ENCODE measurements around the gene SMARCA2.

SMARCA2 gene

GRCh38 chr9:2083479-2083878 lies 68.3 kb downstream of the SMARCA2 start:
- in situ Hi-C loops (cut with MboI; ENCODE audit: low sequenced_read_pairs, unreplicated experiment): loop anchor here (25.0 kb wide), 1 partner anchor 371 kb away; no protein-coding TSS in a partner anchor
- no peak for DNase-seq (ENCODE audit: low spot score)
- TF ChIP-seq CTCF (IDR thresholded peaks at IDR 0.05; ENCODE audit: borderline replicate concordance, control extremely low read depth, extremely low read depth, insufficient read depth, missing control alignments): no peak

GRCh38 chr9:2085716-2086115 lies 70.6 kb downstream of the SMARCA2 start:
- no peak for DNase-seq (ENCODE audit: low spot score)
- TF ChIP-seq CTCF (IDR thresholded peaks at IDR 0.05; ENCODE audit: borderline replicate concordance, control extremely low read depth, extremely low read depth, insufficient read depth, missing control alignments): no peak
- in situ Hi-C loops (cut with MboI; ENCODE audit: low sequenced_read_pairs, unreplicated experiment): loop anchor here (25.0 kb wide), 1 partner anchor 373 kb away; no protein-coding TSS in a partner anchor

- no peak for DNase-seq (ENCODE audit: low spot score)
- in situ Hi-C loops (cut with MboI; ENCODE audit: low sequenced_read_pairs, unreplicated experiment): loop anchor here (25.0 kb wide), 1 partner anchor 374 kb away; no protein-coding TSS in a partner anchor
- TF ChIP-seq CTCF (IDR thresholded peaks at IDR 0.05; ENCODE audit: borderline replicate concordance, control extremely low read depth, extremely low read depth, insufficient read depth, missing control alignments): no peak
Observed at GRCh38 chr9:2086116-2086515, 71.0 kb downstream of the SMARCA2 start.

GRCh38 chr9:2086971-2087370 lies 71.8 kb downstream of the SMARCA2 start:
- TF ChIP-seq CTCF (IDR thresholded peaks at IDR 0.05; ENCODE audit: borderline replicate concordance, control extremely low read depth, extremely low read depth, insufficient read depth, missing control alignments): no peak
- in situ Hi-C loops (cut with MboI; ENCODE audit: low sequenced_read_pairs, unreplicated experiment): loop anchor here (25.0 kb wide), 1 partner anchor 375 kb away; no protein-coding TSS in a partner anchor
- DNase-seq (ENCODE audit: low spot score): peak; percentile 31

GRCh38 chr9:2087500-2088313 lies 72.6 kb downstream of the SMARCA2 start:
- DNase-seq (ENCODE audit: low spot score): peak; percentile 53
- in situ Hi-C loops (cut with MboI; ENCODE audit: low sequenced_read_pairs, unreplicated experiment): loop anchor here (25.0 kb wide), 1 partner anchor 375 kb away; no protein-coding TSS in a partner anchor
- TF ChIP-seq CTCF (IDR thresholded peaks at IDR 0.05; ENCODE audit: borderline replicate concordance, control extremely low read depth, extremely low read depth, insufficient read depth, missing control alignments): peak; percentile 44

- in situ Hi-C loops (cut with MboI; ENCODE audit: low sequenced_read_pairs, unreplicated experiment): loop anchor here (25.0 kb wide), 1 partner anchor 382 kb away; no protein-coding TSS in a partner anchor
- no peak for TF ChIP-seq CTCF (IDR thresholded peaks at IDR 0.05; ENCODE audit: borderline replicate concordance, control extremely low read depth, extremely low read depth, insufficient read depth, missing control alignments)
- no peak for DNase-seq (ENCODE audit: low spot score)
Observed at GRCh38 chr9:2093920-2094597, 78.9 kb downstream of the SMARCA2 start.
